ENCODE data around the gene KLHL1.

- TF ChIP-seq, protein P1, sequence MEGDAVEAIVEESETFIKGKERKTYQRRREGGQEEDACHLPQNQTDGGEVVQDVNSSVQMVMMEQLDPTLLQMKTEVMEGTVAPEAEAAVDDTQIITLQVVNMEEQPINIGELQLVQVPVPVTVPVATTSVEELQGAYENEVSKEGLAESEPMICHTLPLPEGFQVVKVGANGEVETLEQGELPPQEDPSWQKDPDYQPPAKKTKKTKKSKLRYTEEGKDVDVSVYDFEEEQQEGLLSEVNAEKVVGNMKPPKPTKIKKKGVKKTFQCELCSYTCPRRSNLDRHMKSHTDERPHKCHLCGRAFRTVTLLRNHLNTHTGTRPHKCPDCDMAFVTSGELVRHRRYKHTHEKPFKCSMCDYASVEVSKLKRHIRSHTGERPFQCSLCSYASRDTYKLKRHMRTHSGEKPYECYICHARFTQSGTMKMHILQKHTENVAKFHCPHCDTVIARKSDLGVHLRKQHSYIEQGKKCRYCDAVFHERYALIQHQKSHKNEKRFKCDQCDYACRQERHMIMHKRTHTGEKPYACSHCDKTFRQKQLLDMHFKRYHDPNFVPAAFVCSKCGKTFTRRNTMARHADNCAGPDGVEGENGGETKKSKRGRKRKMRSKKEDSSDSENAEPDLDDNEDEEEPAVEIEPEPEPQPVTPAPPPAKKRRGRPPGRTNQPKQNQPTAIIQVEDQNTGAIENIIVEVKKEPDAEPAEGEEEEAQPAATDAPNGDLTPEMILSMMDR (IDR thresholded peaks at IDR 0.05), result no peak
- TF ChIP-seq POLR2A (IDR thresholded peaks at IDR 0.05), result no peak
Measured at GRCh38 chr13:69999875-70000274, 108.4 kb downstream of the KLHL1 start.
